GM12874 (cell line): ENCODE measurements around the gene FBXO11.

ENCODE experiments used
- CTCF ChIP-seq: IDR thresholded peaks from 2 replicates; pipeline ENCODE4 v1.5.1; 2011; ENCODE audit warnings: low read depth, mild to moderate bottlenecking, control low read depth, low read length, moderate library complexity; ENCODE audit not compliant: insufficient read depth

Gene FBXO11

DNA sequence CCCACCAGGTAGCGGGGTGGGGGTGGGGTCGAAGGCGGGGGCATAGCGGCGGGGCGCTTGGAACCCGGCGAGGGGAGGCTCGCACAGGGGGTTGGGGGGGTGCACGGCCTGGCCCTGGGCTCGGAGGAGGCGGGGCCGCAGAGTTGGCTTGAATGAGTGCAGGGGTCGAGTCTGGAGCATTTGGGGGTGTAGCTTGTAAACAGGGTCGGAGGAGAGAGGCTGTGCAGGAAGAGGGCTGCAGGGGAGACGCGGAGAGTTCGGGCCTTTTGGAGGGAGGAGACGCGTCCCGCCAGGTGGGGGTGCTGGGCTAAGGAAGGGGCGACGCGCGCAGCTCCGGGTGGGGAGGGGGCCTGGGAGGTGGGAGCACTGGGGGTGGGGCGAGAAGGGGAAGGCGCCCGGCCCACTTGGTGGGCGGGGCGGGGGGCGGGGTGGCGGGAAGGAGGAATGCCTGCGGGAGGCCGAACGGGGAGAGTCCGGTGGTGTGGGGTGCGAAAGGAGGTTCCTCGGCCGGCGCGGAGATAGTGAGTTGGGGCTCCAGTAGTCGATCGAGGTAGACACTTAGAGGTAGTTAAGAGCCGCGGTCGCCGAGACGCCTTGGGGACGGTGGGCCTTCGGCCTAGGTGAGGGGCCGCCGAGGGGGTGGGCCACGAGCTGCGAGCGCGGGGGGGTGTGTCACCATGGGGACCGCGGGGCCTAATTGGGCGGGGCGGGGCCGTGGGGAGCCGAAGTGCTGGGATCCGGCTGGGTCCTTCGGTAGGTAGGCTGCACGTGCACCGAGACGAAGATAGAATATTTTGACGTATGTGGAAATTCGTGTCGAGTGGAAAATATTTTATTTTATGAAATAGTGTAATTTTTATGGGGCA is 122.6 kb downstream of the FBXO11 start:
- 0 out of 2 replicates have a peak, but pooled peaks have one; percentile 5 for TF ChIP-seq CTCF

DNA sequence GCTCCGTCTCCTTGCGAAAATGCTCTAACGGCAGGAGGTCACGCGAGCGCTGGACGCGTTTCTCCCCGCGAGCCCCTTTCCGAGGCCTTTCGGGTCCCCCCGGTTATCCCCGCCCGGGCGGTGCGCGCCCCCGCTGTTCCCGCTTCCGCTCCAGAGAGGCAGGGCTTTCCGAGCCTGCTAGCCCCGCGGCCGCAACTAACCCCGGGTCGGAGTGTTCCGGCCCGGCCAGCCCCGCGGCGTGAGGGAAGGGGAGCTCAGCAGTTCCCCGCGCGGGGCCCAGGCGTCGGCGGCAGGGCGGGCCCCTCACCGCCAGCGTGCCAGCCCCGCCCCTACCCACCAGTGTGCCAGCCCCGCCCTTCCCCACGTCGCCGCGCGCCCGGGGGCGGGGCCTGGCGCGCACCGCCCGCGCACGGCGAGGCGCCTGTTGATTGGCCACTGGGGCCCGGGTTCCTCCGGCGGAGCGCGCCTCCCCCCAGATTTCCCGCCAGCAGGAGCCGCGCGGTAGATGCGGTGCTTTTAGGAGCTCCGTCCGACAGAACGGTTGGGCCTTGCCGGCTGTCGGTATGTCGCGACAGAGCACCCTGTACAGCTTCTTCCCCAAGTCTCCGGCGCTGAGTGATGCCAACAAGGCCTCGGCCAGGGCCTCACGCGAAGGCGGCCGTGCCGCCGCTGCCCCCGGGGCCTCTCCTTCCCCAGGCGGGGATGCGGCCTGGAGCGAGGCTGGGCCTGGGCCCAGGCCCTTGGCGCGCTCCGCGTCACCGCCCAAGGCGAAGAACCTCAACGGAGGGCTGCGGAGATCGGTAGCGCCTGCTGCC is 123.4 kb downstream of the FBXO11 start, which contains the start of gene MSH6:
Gene MSH6 (plus strand): TSS at position 475 of the 815 bp plus-strand sequence. CDS start 89 bp downstream, at position 564.
- TF ChIP-seq CTCF, result no peak

DNA sequence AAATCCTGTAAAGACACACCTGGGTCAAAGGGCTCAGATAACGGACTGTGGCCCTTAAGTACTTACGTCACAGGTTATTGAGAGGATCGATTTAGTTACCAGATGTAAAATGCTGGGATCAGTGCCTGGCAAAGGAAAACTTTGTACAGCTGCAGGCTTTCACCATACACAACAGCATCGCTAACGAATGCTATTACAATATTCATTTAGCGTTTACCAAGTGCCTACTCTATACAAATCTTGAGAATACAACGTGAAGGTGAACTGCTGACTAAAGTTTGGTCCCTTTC is 124.0 kb downstream of the FBXO11 start:
- TF ChIP-seq CTCF, result no peak

DNA sequence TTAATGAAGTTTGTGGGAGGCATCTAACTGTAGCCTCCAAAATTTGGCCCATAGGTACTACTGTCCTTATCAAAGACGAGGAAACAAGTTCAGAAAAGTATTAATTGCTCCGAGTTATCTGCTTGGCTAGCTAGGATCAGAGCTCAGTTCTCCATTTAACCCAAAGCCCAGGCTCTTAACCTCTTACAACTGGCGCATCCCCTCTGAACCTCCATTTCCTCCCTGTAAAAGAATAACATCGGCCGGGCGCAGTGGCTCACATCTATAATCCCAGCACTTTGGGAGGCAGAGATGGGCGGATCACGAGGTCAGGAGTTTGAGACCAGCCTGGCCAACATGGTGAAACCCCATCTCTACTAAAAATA is 126.9 kb downstream of the FBXO11 start:
- TF ChIP-seq CTCF, result no peak

GRCh38 chr2:47778698-47779425 is 127.4 kb downstream of the FBXO11 start:
- TF ChIP-seq CTCF, result no peak

GRCh38 chr2:47777277-47777937 is 128.9 kb downstream of the FBXO11 start:
- TF ChIP-seq CTCF, result no peak
